Measurements from ENCODE around the gene MEX3D. TPM values are rescaled to one million over a fixed set of nuclear protein-coding genes. Genes with fewer than 3 reads are reported as not detected.

The MEX3D gene
- total RNA-seq, 1 experiment from 2014 or later: 70.4 TPM

GRCh38 chr19:1516395-1516753, 51.8 kb downstream of the MEX3D start:
- Histone ChIP-seq H3K18ac (ENCODE audit: insufficient read length, low read depth, low read length) (no peak overlapping the region), H4K20me1 (ENCODE audit: control insufficient read depth, insufficient read depth, insufficient read length) (no peaks in the 10 kb centered on the region), H3K4ac (ENCODE audit: low read depth, low read length) (no peak overlapping the region), H3T11ph (ENCODE audit: low read length) (no peak overlapping the region), H3K27ac (ENCODE audit: insufficient read length, low read depth, low read length) (no peak overlapping the region), H3K9ac (ENCODE audit: extremely low read depth, insufficient read length, low read length) (no peak overlapping the region), H3K79me2 (ENCODE audit: insufficient read depth, low read length) (no peaks in the 10 kb centered on the region), H2BK20ac (ENCODE audit: low read depth, low read length, poor library complexity, severe bottlenecking) (no peak overlapping the region), H3K56ac (ENCODE audit: insufficient read length, low read depth, low read length) (no peak overlapping the region), H3K9me3 (ENCODE audit: control insufficient read depth, low read depth, low read length) (no peaks in the 10 kb centered on the region), H4K91ac (ENCODE audit: insufficient read length, low read depth, low read length) (no peak overlapping the region), H2AFZ (ENCODE audit: low read length) (no peak overlapping the region), H2BK12ac (ENCODE audit: insufficient read length, low read depth, low read length) (no peak overlapping the region), H3K23me2 (ENCODE audit: insufficient read length, low read depth, low read length, poor library complexity, severe bottlenecking) (no peaks in the 10 kb centered on the region), H4K8ac (replicated peaks; ENCODE audit: insufficient read length, low read depth, low read length) (no peak overlapping the region), H4K5ac (ENCODE audit: insufficient read length, low read depth, low read length) (no peak overlapping the region), H3K4me1 (ENCODE audit: insufficient read depth, low read length) (no peaks in the 10 kb centered on the region), H2AK5ac (ENCODE audit: insufficient read length, low read length) (no peak overlapping the region), H3K27me3 (ENCODE audit: insufficient read depth, low read length) (no peaks in the 10 kb centered on the region), H3K23ac (ENCODE audit: insufficient read length, low read depth, low read length) (no peak overlapping the region), H3K79me1 (ENCODE audit: insufficient read depth, low read depth, low read length, poor library complexity, severe bottlenecking) (no peaks in the 10 kb centered on the region), H2BK15ac (ENCODE audit: low read depth, low read length) (no peak overlapping the region), H3K4me2 (ENCODE audit: insufficient read depth, insufficient read length, low read length) (no peak overlapping the region), H3K14ac (ENCODE audit: insufficient read depth, low read length) (no peak overlapping the region; the same call in 1 of the 2 replicates), H2BK120ac (ENCODE audit: low read depth, low read length, poor library complexity, severe bottlenecking) (no peak overlapping the region), H2BK5ac (ENCODE audit: insufficient read length, low read length) (no peak overlapping the region)
- Mint-ChIP-seq H3K4me1 (no peaks in the 10 kb centered on the region), H3K27me3 (ENCODE audit: low read depth) (peaks cover 74% of the 10 kb centered on the region), H3K4me3 (no peak overlapping the region), H3K9me3 (peaks cover 0 to 8% of the 10 kb centered on the region in 2 experiments; a peak in 1 of 5 replicates), H3K36me3 (ENCODE audit: insufficient read depth in 1 of 3, low read depth in 3 of 3) (no peaks in the 10 kb centered on the region), H3K27ac (no peak overlapping the region; a peak in 1 of 7 replicates)
- WGBS (ENCODE audit: extremely low coverage, insufficient read length, low lambda C conversion rate): no CpG with 5 or more reads among the region's 8 CpGs
- TF ChIP-seq CTCF (conservative IDR thresholded peaks at IDR 0.05): no peak
- DNase-seq: no peak
